ENCODE data around the gene CDAN1. TPM values are rescaled to one million over a fixed set of nuclear protein-coding genes. Genes with fewer than 3 reads are reported as not detected.

CDAN1 gene
- total RNA-seq: 10.7 and 11.5 TPM in 2 replicates

GRCh38 chr15:42736793-42737528 is at the start of gene CDAN1:
Gene CDAN1, minus strand, starts transcription at chr15:42737128. Its CDS starts 26 bp downstream, at chr15:42737102.

Other genes with a start within 250 kb of the CDAN1 start
- gene ZNF106, start 246.0 kb downstream of the CDAN1 start, total RNA-seq: 38.2 and 56.9 TPM in 2 replicates
- gene SNAP23, start 241.5 kb downstream of the CDAN1 start, total RNA-seq: 36.8 and 91.8 TPM in 2 replicates
- gene LRRC57, start 188.3 kb downstream of the CDAN1 start, total RNA-seq: 10.3 and 14.8 TPM in 2 replicates
- gene HAUS2, start 188.3 kb downstream of the CDAN1 start, total RNA-seq: 13.5 and 27.2 TPM in 2 replicates
- gene STARD9, start 161.5 kb downstream of the CDAN1 start, total RNA-seq: 3.2 and 3.6 TPM in 2 replicates
- 3.0 and 5.8 TPM in 2 replicates for gene TTBK2, start 183.7 kb upstream of the CDAN1 start, total RNA-seq